GM19035 (cell line): Measurements from ENCODE around the gene ANXA4.
"Not testable (repeated sequence)": the region's sequence is repeated elsewhere in the genome, so short reads cannot be mapped to it uniquely, and the experiment has no call there.

Source experiments
- ATAC-seq: cut with Tn5 transposase; IDR thresholded peaks from one replicate; pipeline ENCODE4 v1.9.1; 2021; ENCODE audit not compliant: unreplicated experiment

Gene ANXA4

GRCh38 chr2:69720404-69720803 is 21.5 kb upstream of the ANXA4 start:
- no peak for ATAC-seq

DNA sequence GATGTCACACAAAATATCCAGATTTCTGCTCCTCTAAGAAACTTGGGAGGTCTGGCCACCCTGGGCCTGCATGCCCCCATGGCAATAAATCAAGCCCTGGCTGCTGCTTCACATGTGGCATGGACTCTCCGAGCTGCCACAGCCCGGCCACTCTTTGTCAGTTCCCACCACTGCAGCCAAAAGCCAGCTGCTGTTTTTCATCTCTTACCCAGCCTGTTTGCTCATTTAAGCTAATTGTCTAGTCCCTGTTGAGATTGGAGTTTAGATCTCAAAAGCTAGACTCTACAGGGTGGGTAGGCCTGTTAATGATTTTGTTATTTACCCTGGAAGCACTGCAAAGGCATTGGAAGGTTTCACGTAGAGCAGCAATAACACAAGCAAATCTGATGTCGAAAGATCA is 20.9 kb upstream of the ANXA4 start:
- no peak for ATAC-seq

- ATAC-seq: no peak
Observed at GRCh38 chr2:69723791-69724190, 18.1 kb upstream of the ANXA4 start.

DNA sequence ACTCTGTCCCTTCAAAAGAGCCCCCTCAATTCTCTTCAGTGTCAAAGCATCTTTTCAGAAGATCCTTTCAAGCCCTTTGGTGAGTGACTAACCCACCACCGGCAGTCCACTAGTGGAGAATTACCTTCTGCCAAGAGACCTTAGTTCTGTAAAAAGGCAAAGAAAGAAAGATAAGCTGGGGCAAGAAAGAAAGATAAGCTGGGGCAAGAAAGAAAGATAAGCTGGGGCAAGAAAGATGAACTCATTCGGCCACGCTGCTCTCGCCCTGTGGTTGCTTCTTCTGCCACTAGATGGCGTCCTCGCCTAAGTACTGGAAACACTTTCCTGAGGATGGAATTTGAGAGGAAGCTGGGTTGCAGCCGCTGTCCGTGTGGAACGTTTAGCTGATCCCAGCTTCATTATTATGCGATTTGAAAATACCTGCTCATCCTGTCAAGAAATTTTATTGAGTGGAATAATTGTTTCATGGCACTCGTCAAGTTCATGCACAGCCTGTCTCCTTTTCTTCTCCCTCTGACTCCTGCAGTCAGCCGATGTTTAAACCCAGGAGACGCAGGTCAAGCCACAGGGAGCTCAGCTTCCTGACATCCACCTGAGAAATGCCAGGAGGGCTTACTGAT is 17.3 kb upstream of the ANXA4 start:
- ATAC-seq: peak; percentile 75

DNA sequence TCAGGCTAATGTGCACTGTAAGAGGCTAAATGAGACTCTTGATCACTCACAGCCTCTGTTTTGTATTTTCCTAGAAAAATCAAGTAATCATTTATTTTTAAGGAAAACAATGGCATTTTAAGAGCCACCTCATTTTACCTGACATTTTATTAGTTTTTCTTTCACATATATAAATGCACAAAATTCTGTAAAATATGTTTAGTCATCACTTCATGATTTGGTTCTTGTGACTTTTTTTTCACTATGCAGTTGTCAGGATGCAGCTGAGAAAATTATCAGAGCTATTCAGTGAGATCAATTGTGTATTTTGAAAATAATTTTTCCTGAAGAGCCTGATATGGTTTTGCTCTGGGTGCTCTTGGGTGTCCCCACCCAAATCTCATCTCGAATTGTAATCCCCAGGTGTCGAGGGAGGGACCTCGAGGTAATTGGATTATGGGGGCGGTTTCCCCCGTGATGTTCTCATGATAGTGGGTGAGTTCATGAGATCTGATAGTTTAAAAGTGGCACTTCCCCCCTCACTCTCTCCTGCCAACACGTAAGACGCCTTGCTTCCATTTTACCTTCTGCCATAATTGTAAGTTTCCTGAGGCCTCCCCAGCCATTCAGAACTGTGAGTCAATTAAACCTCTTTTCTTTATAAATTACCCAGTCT is 16.1 kb upstream of the ANXA4 start:
- no peak for ATAC-seq

- no peak for ATAC-seq
Observed at GRCh38 chr2:69729266-69729665, 12.7 kb upstream of the ANXA4 start.

GRCh38 chr2:69729781-69730180 is 12.2 kb upstream of the ANXA4 start:
- ATAC-seq: no peak

DNA sequence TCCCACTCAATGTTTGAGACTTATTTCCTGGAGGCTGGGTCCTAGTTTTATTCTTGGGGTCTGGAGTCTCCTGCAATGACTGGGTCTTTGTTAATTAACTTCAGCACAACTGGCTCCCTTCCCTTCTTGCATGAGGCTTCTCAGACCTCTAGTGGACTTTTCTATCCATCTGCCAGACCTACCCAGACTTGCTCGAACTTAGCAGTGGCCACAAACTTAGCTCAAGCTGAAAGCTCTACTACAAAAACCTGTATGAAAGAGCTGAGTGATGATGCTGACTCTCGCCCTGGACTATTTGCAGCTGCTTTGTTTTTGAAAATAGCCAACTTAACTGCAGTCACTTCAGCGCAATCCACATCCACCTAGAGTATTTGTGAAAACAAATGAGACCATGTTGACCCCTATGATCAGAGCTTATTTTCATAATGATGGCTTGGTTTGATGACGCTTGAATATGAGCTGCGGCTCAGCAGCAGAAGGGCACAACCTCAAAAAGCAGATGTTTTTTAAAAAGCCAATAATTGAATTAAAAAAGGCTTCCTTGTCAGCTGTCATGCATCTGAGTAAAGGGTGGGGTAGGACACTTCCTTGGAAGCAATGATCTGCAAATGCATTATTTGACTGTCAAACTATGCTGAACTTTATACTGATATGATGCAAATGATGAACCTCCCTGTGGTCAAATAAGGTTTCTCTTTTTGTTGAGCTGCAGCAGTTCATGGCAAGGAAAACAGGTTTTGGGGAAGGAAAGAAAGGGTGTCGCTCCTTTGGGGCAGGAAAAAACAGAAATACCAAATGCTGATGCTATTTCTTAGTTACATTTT is 10.6 kb upstream of the ANXA4 start:
- no peak for ATAC-seq

DNA sequence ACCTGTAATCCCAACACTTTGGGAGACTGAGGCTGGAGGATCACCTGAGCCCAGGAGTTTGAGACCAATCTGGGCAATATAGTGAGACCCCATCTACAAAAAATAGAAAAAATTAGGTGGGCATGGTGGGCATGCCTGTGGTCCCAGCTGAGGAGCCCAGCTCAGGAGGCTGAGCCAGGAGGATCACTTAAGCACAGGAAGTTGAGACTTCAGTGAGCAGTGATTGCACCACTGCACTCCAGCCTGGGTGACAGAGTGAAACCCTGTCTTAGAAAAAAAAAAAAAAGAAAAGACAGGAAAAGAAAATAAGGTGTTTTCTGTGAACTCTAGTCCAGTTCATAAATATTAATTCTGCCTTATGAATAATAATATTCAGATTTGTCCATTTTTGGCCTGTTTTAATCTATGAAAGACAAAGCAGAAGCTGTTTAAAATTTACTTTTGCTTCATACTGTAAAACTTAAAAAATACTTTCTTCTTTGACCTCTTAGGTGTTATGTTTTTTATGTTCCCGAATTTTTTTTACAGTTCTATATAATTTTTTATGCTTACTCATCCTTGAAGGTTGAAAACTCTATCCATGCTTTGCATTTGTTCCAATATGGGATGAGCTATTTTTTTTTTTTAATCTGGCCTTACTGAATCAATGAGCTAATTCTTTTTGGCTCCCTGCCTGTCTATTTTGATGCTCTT is 8.4 kb upstream of the ANXA4 start:
- ATAC-seq: no peak

DNA sequence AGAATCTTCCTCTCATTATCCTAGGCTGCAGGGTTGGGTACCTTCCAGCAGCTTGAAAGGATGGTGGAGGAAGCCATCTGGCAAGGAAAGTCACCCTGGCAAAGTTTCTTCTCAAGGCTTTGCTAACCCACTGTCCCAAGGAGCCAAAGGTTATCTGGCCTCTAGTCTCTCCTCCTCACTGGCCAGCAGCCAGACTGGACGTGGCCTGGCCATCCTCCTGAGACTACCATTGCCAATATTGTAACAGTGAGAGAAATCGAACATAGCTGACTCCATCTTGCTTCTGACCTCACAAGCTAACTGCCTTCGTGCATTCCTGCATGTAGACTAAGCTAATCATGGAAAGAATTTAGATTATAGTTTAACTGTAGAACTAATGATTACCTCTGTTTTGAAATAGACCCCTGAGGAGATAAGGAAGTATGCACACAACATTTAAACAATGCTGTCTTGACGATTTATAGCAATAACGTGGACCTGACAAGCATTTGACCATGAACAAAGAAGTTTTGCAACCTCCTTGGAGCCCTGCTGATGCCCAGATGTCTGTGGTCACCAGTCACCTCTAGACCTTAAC is 7.8 kb upstream of the ANXA4 start:
- ATAC-seq: no peak

- ATAC-seq: no peak
Observed at GRCh38 chr2:69734854-69735544, 6.9 kb upstream of the ANXA4 start.

GRCh38 chr2:69735686-69736085 is 6.2 kb upstream of the ANXA4 start:
- no peak for ATAC-seq

DNA sequence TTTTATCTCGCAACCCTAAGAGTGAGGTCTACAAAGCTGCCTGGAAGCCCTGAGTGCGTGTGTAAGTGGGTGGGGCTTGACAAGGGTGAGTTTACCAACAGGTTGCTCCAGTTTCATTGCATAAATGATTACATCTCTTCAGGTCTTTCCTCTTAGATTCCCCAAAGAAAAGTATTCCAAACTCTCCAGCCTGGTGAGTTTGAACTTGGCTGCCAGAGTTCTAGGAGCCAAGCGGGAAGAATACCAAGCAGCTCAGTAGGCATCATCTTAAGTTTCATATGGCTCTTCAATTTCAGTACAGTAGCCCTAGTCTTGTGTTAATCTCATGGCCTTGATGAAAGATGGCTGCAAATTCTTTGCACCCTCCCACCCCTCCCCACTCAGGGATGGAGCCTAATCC is 3.8 kb upstream of the ANXA4 start:
- ATAC-seq: not testable (repeated sequence)

DNA sequence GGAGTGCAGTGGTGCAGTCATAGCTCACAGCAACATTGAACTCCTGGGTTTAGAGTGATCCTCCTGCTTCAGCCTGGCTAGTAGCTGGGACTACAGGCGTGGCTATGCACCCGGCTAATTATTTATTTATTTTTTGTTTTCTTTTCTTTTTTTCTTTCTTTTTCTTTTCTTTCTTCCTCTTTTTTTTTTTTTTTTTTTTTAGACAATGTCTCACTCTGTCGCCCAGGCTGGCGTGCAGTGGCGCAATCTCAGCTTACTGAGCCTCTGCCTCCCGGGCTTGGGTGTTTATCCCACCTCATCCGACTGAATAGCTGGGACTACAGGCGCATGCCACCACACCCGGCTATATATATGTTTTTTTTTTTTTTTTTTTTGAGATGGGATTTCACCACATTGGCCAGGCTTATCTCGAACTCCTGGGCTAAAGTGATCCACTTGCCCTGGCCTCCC is 1.4 kb upstream of the ANXA4 start:
- ATAC-seq: no peak

DNA sequence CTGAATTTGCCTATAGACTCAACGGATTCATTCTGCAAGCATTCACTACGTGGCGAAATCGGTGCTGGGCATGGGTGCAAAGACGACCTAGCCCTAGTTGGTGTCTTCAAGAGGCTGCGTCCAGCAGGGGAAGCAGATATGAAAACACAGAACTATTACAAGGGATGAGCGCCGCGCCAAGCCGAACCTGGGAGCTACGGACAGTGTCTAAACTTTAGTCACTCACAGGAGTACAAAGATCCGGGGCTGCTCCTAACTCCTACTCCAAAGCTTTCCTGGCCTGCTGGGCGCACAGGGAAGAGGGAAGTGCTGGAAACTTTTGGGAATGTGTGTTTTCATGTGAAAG is 732 bp upstream of the ANXA4 start:
- peak; percentile 38 for ATAC-seq

DNA sequence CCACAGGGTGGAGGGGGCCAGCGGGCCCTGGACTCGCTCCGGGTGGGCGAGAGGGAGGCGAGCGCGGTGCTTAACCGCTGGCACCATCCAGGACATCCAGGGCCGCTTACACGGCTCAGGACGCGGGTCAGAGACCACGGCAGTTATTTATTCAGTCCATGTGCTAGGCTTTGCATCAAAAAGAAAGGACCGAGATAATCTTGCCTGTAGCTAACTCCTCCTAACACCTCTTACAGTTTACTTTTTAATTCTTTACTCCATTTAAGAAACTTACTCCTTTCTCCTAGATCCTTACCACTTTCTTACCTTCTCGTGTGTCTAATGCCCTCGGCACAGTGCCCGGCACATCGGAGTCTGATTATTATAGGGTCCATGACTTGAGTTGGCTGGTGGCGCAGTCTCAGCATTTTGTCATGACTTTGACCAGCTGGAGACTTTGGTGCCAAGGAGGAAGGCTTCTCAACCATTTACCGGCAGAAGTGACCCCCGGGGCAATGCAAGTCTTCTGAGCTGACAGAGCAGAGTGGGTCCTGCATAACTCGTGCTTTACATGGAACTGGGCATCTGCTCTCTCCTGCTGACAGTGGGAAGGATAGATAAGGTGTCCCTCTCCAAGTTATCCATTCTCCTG is 503 bp downstream of the ANXA4 start:
- ATAC-seq: no peak

GRCh38 chr2:69743847-69744264 is 1.9 kb downstream of the ANXA4 start:
- ATAC-seq: no peak

GRCh38 chr2:69744456-69744855 is 2.5 kb downstream of the ANXA4 start:
- no peak for ATAC-seq

DNA sequence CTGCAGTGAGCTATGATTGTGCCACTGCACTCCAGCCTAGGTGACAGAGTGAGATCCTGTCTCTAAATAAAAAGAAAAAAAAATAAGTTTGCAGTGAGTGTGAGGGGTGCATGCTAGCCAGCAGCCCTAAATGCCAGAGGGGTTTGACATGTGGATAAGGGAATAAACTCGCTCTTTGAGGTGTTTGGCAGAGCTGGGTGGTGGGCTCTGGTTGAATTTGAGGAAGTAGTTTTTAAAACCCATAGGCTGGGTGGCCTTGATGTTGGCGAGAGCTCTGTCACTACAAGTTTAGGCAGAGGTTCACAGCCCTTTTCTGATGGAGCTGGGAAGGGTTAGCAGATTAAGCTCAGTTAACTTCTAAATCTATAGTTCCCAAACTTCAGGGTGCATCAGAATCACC is 3.1 kb downstream of the ANXA4 start:
- ATAC-seq: no peak

GRCh38 chr2:69750246-69750645 is 8.3 kb downstream of the ANXA4 start:
- ATAC-seq: no peak
